Skin epidermis (tissue), 12 donors: ENCODE results near the gene ASB2.
A peak's percentile ranks its signal among the peaks of the same experiment; 100 is the strongest.

Source experiments
- H3K27ac ChIP-seq, 21 experiments: fragments of 200-600 bp; sonication (generic) in 11 of 21; one replicate each; pipeline ENCODE4 v1.5.0; 2020; ENCODE audit warnings: mild to moderate bottlenecking in 3 of 21, inconsistent platforms in 2 of 21, moderate library complexity in 2 of 21
- H3K4me3 ChIP-seq, 7 experiments: fragments of 200-600 bp; sonication (generic) in 2 of 7; one replicate each; pipeline ENCODE4 v1.5.0; 2020; ENCODE audit warnings: inconsistent platforms in 2 of 7, mild to moderate bottlenecking in 2 of 7, moderate library complexity in 1 of 7

The ASB2 gene

GRCh38 chr14:94001501-94002396 lies 25.4 kb upstream of the ASB2 start:
- Histone ChIP-seq H3K4me3 (no peak overlapping the region), H3K27ac (no peak overlapping the region)

GRCh38 chr14:94001016-94001415 lies 24.6 kb upstream of the ASB2 start:
- Histone ChIP-seq H3K4me3 (no peak overlapping the region), H3K27ac (no peak overlapping the region)

- H3K4me3 ChIP-seq = no peak overlapping the region
Observed at GRCh38 chr14:94000267-94000666, 23.9 kb upstream of the ASB2 start.

GRCh38 chr14:93999573-93999972 lies 23.2 kb upstream of the ASB2 start:
- no peak overlapping the region for H3K4me3 ChIP-seq
- no peak overlapping the region for H3K27ac ChIP-seq

More at GRCh38 chr14:94000267-94000666, 23.9 kb upstream of the ASB2 start:
- no peak overlapping the region for H3K27ac ChIP-seq

- no peak overlapping the region for H3K27ac ChIP-seq
- no peak overlapping the region for H3K4me3 ChIP-seq
Observed at GRCh38 chr14:93998871-93999403, 22.6 kb upstream of the ASB2 start.

GRCh38 chr14:93997916-93998870 lies 21.8 kb upstream of the ASB2 start:
- H3K4me3 ChIP-seq = no peak overlapping the region
- H3K27ac ChIP-seq = no peak overlapping the region

- no peak within 1 kb of the TSS for H3K27ac ChIP-seq
Observed at GRCh38 chr14:93997082-93997481, 20.7 kb upstream of the ASB2 start, which contains the start of gene CCDC197. TSS of gene CCDC197 (plus strand) at chr14:93997301. CDS start at chr14:93998132, 831 bp downstream.

GRCh38 chr14:93996130-93996695 lies 19.8 kb upstream of the ASB2 start:
- H3K4me3 ChIP-seq = no peak overlapping the region
- no peak overlapping the region for H3K27ac ChIP-seq

More at GRCh38 chr14:93997082-93997481, 20.7 kb upstream of the ASB2 start, which contains the start of gene CCDC197:
- H3K4me3 ChIP-seq = no peak within 1 kb of the TSS

GRCh38 chr14:93994919-93995682 lies 18.7 kb upstream of the ASB2 start:
- H3K4me3 ChIP-seq = no peak overlapping the region
- no peak overlapping the region for H3K27ac ChIP-seq

- no peak overlapping the region for H3K4me3 ChIP-seq
- no peak overlapping the region for H3K27ac ChIP-seq
Observed at GRCh38 chr14:93993382-93993781, 17.0 kb upstream of the ASB2 start.

- Histone ChIP-seq H3K27ac (no peak overlapping the region), H3K4me3 (no peak overlapping the region)
Observed at GRCh38 chr14:93991649-93992048, 15.3 kb upstream of the ASB2 start.

GRCh38 chr14:93991212-93991611 lies 14.8 kb upstream of the ASB2 start:
- Histone ChIP-seq H3K4me3 (no peak overlapping the region), H3K27ac (no peak overlapping the region)

GRCh38 chr14:93989939-93990338 lies 13.6 kb upstream of the ASB2 start:
- no peak overlapping the region for H3K27ac ChIP-seq
- H3K4me3 ChIP-seq = no peak overlapping the region

- Histone ChIP-seq H3K27ac (no peak overlapping the region), H3K4me3 (no peak overlapping the region)
Observed at GRCh38 chr14:93987815-93988476, 11.6 kb upstream of the ASB2 start.

- Histone ChIP-seq H3K27ac (no peak overlapping the region), H3K4me3 (no peak overlapping the region)
Observed at GRCh38 chr14:93987376-93987775, 11.0 kb upstream of the ASB2 start.

- H3K27ac ChIP-seq = no peak overlapping the region
Observed at GRCh38 chr14:93986955-93987354, 10.6 kb upstream of the ASB2 start.

GRCh38 chr14:93984987-93985410 lies 8.6 kb upstream of the ASB2 start:
- no peak overlapping the region for H3K4me3 ChIP-seq
- H3K27ac ChIP-seq = peak overlapping the region in 4 of 21 experiments; percentile 2 to 41 (median 32)

More at GRCh38 chr14:93986955-93987354, 10.6 kb upstream of the ASB2 start:
- no peak overlapping the region for H3K4me3 ChIP-seq

GRCh38 chr14:93984070-93984469 lies 7.7 kb upstream of the ASB2 start:
- H3K27ac ChIP-seq = no peak overlapping the region

More at GRCh38 chr14:93984070-93984469, 7.7 kb upstream of the ASB2 start:
- H3K4me3 ChIP-seq = no peak overlapping the region
